HG03095 (cell line): ENCODE measurements around the gene PEBP1.

Experiments
- ATAC-seq: cut with Tn5 transposase; IDR thresholded peaks from one replicate; pipeline ENCODE4 v1.9.1; 2021; ENCODE audit warnings: moderate library complexity; ENCODE audit not compliant: unreplicated experiment

Gene PEBP1

DNA sequence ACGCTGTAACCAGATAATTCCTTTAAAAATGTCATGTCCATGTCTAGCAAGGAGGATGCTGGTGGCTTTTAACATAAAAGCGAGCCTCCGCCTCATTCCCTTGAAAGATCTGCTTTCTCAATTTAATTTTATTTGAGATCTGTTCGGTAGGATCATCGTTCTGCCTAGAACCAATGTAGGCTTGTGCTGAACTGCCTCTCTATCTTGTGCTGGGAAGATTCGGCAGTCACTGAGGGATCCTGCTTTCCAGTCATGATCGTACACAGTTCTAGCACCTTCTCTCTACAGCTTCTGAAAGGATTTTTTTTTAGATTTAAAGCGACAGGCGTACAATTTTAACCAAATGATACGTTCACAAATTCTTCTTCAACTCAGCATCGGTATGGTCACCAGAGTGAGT, 54.3 kb downstream of the PEBP1 start:
- no peak for ATAC-seq

GRCh38 chr12:118193477-118193876, 57.6 kb downstream of the PEBP1 start:
- ATAC-seq = no peak

DNA sequence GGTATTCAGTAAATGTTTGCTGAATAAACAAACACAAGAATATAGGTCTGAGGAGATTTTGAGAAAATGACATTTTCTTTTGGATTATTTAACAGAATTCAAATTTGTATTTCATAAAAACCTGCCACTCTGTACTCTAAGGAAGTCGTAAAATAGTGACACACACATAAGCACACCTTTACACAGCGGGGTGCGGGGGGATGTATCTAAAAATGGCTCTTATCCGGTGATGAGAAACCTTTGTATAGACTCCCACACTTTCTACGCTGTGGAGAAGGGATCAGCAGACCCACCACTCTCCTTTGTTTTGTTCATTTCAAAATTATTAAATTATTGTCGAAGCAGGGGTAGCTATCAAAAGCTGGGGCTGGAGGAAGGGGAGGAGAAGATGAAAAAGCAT, 58.0 kb downstream of the PEBP1 start:
- no peak for ATAC-seq
